HFF-Myc (cell line): ENCODE measurements around the gene GSTM3.
A peak's percentile ranks its signal among the peaks of the same experiment; 100 is the strongest.
"Not testable (repeated sequence)": the region's sequence is repeated elsewhere in the genome, so short reads cannot be mapped to it uniquely, and the experiment has no call there.

Source experiments
- DNase-seq: peaks from one replicate; pipeline ENCODE4 v3.0.0-alpha.2; 2011; ENCODE audit warnings: low read depth; ENCODE audit errors: extremely low read depth
- H3K4me3 ChIP-seq: replicated peaks from 2 replicates; pipeline ENCODE4 v1.5.1; 2011; ENCODE audit warnings: low read depth, mild to moderate bottlenecking, control low read depth, low read length
- TF ChIP-seq, protein P1 (sequence below): IDR thresholded peaks from 2 replicates; pipeline ENCODE4 v1.5.1; 2012; ENCODE audit warnings: mild to moderate bottlenecking, low read depth, low read length, control low read depth; ENCODE audit errors: missing control alignments

GSTM3 gene

DNA sequence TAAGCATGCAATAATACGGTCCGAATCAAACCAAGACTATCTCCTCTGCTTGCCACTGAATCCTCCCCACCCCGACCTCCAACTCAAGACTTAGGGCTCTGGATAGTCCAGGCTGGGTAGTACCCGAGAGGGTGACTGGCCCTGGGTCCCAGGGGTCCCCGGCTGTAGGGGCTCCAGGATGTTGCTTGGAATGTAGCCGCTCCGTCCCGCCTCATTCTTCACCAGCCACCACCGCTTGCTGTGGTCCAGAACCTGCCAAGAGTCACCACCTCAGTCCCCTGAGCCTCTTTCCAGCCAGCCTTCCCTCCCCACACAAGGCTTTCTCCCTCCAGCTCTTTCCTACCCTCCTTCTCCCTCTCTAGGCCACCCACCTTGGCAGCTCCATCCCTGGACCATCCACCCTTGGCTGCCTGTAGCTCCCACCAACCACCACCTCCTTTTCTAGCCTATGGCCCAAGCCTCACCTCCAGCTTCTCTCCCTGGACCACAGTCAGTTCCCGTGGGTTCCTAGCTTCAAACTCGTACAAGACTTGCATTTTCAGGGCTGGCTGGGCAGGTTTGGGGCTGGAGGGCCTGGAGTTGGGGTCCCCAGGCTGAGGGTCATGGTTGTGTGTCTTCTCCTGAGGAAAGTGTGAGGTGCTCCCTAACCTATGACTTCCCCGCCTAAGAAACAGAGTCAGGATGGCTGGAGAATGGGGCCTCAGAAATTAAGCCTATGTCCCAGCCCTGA lies 10.9 kb upstream of the GSTM3 start:
- no peak for DNase-seq
- H3K4me3 ChIP-seq, result no peak overlapping the region
- TF ChIP-seq, protein P1, sequence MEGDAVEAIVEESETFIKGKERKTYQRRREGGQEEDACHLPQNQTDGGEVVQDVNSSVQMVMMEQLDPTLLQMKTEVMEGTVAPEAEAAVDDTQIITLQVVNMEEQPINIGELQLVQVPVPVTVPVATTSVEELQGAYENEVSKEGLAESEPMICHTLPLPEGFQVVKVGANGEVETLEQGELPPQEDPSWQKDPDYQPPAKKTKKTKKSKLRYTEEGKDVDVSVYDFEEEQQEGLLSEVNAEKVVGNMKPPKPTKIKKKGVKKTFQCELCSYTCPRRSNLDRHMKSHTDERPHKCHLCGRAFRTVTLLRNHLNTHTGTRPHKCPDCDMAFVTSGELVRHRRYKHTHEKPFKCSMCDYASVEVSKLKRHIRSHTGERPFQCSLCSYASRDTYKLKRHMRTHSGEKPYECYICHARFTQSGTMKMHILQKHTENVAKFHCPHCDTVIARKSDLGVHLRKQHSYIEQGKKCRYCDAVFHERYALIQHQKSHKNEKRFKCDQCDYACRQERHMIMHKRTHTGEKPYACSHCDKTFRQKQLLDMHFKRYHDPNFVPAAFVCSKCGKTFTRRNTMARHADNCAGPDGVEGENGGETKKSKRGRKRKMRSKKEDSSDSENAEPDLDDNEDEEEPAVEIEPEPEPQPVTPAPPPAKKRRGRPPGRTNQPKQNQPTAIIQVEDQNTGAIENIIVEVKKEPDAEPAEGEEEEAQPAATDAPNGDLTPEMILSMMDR, result no peak

DNA sequence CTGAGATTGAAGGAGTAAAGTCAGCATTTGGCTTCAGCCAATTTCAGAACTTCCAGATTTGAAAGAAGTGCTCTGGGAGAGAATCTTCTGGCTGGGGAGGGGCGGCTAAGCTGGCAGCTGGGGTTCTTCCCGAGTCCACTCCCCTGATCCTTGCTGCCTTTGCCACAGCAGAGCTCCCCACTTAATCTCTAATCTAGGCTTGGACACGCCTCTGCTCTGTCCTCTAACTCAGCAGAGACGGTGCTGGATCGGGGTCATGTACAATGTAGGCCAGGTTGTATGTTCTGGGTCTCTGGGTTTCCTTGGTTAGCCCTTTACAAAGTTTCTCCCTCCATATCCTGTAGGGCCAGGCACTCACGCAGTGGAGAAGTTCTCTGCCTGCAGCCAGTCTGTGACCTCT lies 10.1 kb upstream of the GSTM3 start:
- TF ChIP-seq, protein P1, result no peak
- no peak for DNase-seq
- no peak overlapping the region for H3K4me3 ChIP-seq

DNA sequence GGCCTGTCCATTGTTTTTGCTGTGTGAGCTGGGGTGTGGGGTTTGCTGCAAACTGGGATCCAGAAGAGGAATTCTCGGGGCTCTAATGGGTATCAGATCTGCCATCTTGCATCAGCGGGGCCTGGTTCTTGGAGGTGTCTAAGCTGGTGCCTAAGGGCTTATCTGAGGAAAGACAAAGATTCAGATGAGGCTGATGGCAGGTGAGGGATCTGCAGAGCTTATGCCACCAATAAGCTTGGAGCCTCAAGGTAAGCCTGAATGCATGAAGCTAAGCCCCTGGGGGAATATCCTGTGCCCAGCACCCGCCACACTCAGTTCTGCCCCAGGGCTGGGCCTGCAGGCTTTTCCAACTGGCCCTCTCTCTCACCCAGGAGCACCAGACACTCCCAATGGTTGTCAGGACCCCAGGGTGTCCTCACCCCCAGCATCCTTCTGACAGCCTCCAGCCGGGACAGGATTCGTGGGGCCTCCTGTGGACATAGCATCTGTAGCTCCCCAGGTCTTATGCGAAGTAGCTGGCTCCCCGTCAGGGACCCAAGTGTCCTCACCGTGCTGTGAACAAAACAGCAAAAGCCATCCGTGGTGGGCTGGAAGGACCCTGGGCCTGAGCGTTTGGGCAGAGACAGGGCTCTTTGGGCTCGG lies 9.5 kb upstream of the GSTM3 start:
- no peak for DNase-seq
- TF ChIP-seq, protein P1, result no peak
- H3K4me3 ChIP-seq, result no peak overlapping the region

DNA sequence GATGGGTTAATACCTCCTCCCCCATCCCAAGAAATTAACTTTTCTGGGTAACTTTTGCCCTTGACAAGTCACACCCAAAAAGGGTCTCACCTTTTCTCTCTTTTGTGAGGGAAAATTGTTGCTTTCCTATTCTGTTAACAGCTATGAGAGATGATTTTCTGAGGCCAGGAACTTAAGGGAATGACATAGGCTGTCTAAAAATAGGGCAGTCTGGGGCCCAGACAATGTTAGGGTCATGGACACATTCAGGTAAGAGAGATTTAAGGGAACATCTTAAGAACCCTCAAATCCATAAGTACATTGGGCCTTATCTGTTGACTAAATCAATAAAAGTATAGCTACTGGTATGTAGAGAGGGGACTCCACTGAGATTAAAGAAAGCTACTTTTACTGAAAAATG lies 8.4 kb upstream of the GSTM3 start:
- no peak overlapping the region for H3K4me3 ChIP-seq
- TF ChIP-seq, protein P1, result no peak
- DNase-seq, result no peak

DNA sequence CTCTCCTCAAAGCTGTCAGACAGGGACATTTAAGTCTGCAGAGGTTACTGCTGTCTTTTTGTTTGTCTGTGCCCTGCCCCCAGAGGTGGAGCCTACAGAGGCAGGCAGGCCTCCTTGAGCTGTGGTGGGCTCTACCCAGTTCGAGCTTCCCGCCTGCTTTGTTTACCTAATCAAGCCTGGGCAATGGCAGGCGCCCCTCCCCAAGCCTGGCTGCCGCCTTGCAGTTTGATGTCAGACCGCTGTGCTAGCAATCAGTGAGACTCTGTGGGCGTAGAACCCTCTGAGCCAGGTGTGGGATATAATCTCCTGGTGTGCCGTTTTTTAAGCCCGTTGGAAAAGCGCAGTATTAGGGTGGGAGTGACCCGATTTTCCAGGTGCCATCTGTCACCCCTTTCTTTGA lies 7.5 kb upstream of the GSTM3 start:
- not testable (repeated sequence) for H3K4me3 ChIP-seq, DNase-seq

DNA sequence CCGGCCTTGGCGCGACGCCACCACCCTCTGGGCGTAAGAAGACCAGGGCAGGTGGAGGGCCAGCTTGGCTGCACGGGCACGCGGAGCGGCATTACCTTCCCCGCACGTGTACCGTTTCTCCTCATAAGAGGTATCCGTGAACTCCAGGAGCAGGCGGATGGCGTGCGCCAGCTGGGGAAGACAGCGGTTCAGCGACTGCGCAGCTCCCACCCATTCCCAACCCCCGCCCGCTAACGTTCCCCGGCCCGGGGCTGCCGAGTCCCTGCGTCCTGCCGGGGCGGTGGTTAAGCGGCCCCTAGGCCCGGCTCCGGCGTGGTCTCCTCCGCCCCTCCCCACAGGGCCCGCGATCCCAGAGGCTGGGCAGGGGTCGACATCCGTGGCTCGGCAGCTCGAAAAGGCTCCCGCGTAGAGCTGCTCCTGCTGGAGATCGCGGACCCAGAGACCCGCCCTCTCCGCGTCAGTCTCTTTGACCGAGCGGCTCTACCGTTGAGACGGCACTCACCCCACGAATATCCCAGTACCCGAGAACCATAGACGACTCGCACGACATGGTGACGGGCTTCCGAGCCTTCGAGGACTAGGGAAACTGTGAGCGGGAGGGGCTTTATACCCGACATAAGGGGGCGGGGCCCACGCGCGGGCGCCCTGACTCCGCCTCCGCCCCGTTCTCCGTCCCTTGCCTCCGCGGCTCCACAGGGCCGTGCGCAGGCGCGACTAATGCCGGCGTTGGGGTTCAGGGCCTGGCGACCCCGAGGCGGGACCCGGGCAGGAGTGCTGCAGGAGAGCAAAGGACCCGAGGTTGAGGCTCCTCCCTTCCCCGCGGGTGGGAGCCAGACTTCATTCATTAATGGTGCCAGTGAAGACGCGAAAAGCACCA lies 862 bp downstream of the GSTM3 start:
- H3K4me3 ChIP-seq, result peak overlapping the region; percentile 66
- TF ChIP-seq, protein P1, result no peak
- no peak for DNase-seq
